22Rv1 (cell line): ENCODE measurements around the gene BNIPL.

Experiments
- H3K27ac ChIP-seq: fragments of 450-650 bp; 2 replicates; pipeline ENCODE4 v1.5.1; 2017
- CTCF ChIP-seq: fragments of 450-650 bp; IDR thresholded peaks from 2 replicates; pipeline ENCODE4 v1.5.1; 2017; ENCODE audit warnings: mild to moderate bottlenecking
- ZFX ChIP-seq: fragments of 450-650 bp; IDR thresholded peaks from 2 replicates; pipeline ENCODE4 v1.6.1; 2017; ENCODE audit warnings: antibody characterized with exemption, borderline replicate concordance

The BNIPL gene

GRCh38 chr1:151009674-151010345 is 26.6 kb upstream of the BNIPL start:
- peak overlapping the region; percentile 84; the same call in 1 of the 2 replicates for H3K27ac ChIP-seq
- no peak for TF ChIP-seq ZFX
- TF ChIP-seq CTCF, result no peak

GRCh38 chr1:151010346-151010726 is 26.1 kb upstream of the BNIPL start:
- no peak overlapping the region for H3K27ac ChIP-seq
- TF ChIP-seq ZFX, result no peak
- TF ChIP-seq CTCF, result no peak

- TF ChIP-seq ZFX, result no peak
- no peak for TF ChIP-seq CTCF
- H3K27ac ChIP-seq, result no peak overlapping the region
Measured at GRCh38 chr1:151011154-151011850, 25.1 kb upstream of the BNIPL start.

GRCh38 chr1:151012684-151013471 is 23.5 kb upstream of the BNIPL start:
- no peak overlapping the region for H3K27ac ChIP-seq
- TF ChIP-seq CTCF (no peak), ZFX (no peak)

GRCh38 chr1:151013518-151013917 is 22.9 kb upstream of the BNIPL start:
- H3K27ac ChIP-seq, result no peak overlapping the region
- no peak for TF ChIP-seq CTCF
- no peak for TF ChIP-seq ZFX

- no peak overlapping the region for H3K27ac ChIP-seq
- TF ChIP-seq ZFX (no peak), CTCF (peak; percentile 93)
Measured at GRCh38 chr1:151024540-151025146, 11.7 kb upstream of the BNIPL start.
